SHP77 (cell line): Measurements from ENCODE around the gene DOHH.
"Not testable (repeated sequence)": the region's sequence is repeated elsewhere in the genome, so short reads cannot be mapped to it uniquely, and the experiment has no call there.

Experiments used
- DNase-seq, 2 experiments: peaks; one replicate each; lab custom pipeline; 2025; lab: John Stamatoyannopoulos, UW

DOHH gene

GRCh38 chr19:3459089-3459881 is 41.2 kb downstream of the DOHH start:
- DNase-seq: no peak

GRCh38 chr19:3458229-3459088 is 42.0 kb downstream of the DOHH start:
- no peak for DNase-seq

GRCh38 chr19:3457528-3458228 is 42.8 kb downstream of the DOHH start:
- no peak for DNase-seq

GRCh38 chr19:3456925-3457527 is 43.4 kb downstream of the DOHH start:
- no peak for DNase-seq

GRCh38 chr19:3455960-3456601 is 44.4 kb downstream of the DOHH start:
- no peak for DNase-seq

GRCh38 chr19:3455393-3455955 is 45.0 kb downstream of the DOHH start:
- DNase-seq: no peak

GRCh38 chr19:3454656-3455392 is 45.6 kb downstream of the DOHH start:
- DNase-seq: no peak

- DNase-seq: no peak
These were observed 46.6 kb downstream of the DOHH start for GRCh38 chr19:3453840-3454239.

- not testable (repeated sequence) for DNase-seq
These were observed 47.6 kb downstream of the DOHH start for GRCh38 chr19:3452942-3453214.

GRCh38 chr19:3452171-3452941 is 48.1 kb downstream of the DOHH start:
- DNase-seq: no peak

- DNase-seq: no peak
These were observed 49.0 kb downstream of the DOHH start for GRCh38 chr19:3451451-3451866.

GRCh38 chr19:3450796-3451411 is 49.6 kb downstream of the DOHH start:
- no peak for DNase-seq

- no peak for DNase-seq
These were observed 51.7 kb downstream of the DOHH start for GRCh38 chr19:3448616-3449334.

- not testable (repeated sequence) for DNase-seq
These were observed 53.8 kb downstream of the DOHH start for GRCh38 chr19:3446657-3447056.

- DNase-seq: no peak
These were observed 55.7 kb downstream of the DOHH start for GRCh38 chr19:3444695-3445234.

- DNase-seq: no peak
These were observed 56.4 kb downstream of the DOHH start for GRCh38 chr19:3443840-3444694.

- DNase-seq: no peak
These were observed 57.9 kb downstream of the DOHH start for GRCh38 chr19:3442487-3443071.
